Subcutaneous abdominal adipose tissue (tissue), 5 donors: ENCODE data around the gene SMIM35.
"Not testable (repeated sequence)": the region's sequence is repeated elsewhere in the genome, so short reads cannot be mapped to it uniquely, and the experiment has no call there.

Source experiments
- H3K27ac ChIP-seq: one replicate; pipeline ENCODE4 v1.7.0; 2013; ENCODE audit warnings: low read depth, mild to moderate bottlenecking, inconsistent platforms, low read length, moderate library complexity
- H3K27me3 ChIP-seq, 5 donors: one replicate each; pipeline ENCODE4 v1.7.0; 2013; ENCODE audit warnings: low read length in 5 of 5, inconsistent platforms in 1 of 5; ENCODE audit not compliant: control insufficient read depth in 5 of 5, insufficient read depth in 4 of 5
- H3K36me3 ChIP-seq, 5 donors: one replicate each; pipeline ENCODE4 v1.7.0; 2013; ENCODE audit warnings: low read length in 5 of 5; ENCODE audit not compliant: control insufficient read depth in 5 of 5, insufficient read depth in 5 of 5
- H3K4me1 ChIP-seq, 5 donors: one replicate each; pipeline ENCODE4 v1.7.0; 2013; ENCODE audit warnings: low read length in 5 of 5, mild to moderate bottlenecking in 3 of 5, moderate library complexity in 1 of 5; ENCODE audit not compliant: control insufficient read depth in 5 of 5, insufficient read depth in 5 of 5
- H3K4me3 ChIP-seq, 5 donors: one replicate each; pipeline ENCODE4 v1.7.0; 2013; ENCODE audit warnings: low read length in 5 of 5, low read depth in 1 of 5
- H3K9ac ChIP-seq, 5 donors: one replicate each; pipeline ENCODE4 v1.7.0; 2013; ENCODE audit warnings: low read length in 5 of 5, mild to moderate bottlenecking in 4 of 5, moderate library complexity in 3 of 5
- H3K9me3 ChIP-seq, 5 donors: one replicate each; pipeline ENCODE4 v1.7.0; 2013; ENCODE audit warnings: low read length in 5 of 5; ENCODE audit not compliant: control insufficient read depth in 5 of 5
- donor health status: healthy.
- donor health status: healthy.
- donor health status: healthy.
- donor health status: healthy.
- donor health status: healthy.

SMIM35 gene

DNA sequence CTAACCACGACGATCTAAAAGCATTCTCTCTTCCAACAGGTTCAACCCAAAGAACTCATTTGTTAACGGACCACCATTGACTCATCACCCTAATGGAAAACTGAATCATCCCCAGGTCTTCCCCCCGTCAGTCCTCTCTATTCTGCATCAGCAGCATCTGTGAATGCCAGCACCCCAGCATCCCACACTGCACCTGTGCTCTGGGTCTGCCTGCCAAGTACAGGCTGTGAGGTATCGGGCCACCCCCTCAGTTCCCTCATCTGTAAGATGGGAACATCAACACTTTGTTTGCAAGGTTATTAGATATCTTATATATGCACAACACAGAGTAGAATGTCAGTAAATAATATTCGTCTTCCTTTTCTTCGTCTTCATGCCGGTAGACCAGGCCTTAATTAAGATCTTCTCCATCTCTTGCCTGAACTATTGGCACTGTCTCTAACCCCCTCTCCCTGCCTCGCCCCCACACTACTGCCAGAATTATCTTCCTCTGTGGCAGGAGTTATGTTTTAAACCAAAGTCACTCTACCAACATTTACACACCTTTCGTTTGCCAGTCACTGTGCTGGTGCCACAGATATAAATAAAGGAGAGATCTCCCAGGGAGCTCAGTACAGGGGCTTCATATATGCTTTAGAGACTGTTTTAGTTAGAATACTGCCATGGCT is 17.7 kb downstream of the SMIM35 start:
- no peak overlapping the region for H3K4me3 ChIP-seq
- peaks cover 0 to 19% (median 7%) of the 10 kb centered on the region in 5 donors for H3K27me3 ChIP-seq
- no peak overlapping the region for H3K27ac ChIP-seq
- no peaks in the 10 kb centered on the region for H3K4me1 ChIP-seq
- no peaks in the 10 kb centered on the region for H3K36me3 ChIP-seq
- H3K9ac ChIP-seq, result no peak overlapping the region
- no peaks in the 10 kb centered on the region for H3K9me3 ChIP-seq

DNA sequence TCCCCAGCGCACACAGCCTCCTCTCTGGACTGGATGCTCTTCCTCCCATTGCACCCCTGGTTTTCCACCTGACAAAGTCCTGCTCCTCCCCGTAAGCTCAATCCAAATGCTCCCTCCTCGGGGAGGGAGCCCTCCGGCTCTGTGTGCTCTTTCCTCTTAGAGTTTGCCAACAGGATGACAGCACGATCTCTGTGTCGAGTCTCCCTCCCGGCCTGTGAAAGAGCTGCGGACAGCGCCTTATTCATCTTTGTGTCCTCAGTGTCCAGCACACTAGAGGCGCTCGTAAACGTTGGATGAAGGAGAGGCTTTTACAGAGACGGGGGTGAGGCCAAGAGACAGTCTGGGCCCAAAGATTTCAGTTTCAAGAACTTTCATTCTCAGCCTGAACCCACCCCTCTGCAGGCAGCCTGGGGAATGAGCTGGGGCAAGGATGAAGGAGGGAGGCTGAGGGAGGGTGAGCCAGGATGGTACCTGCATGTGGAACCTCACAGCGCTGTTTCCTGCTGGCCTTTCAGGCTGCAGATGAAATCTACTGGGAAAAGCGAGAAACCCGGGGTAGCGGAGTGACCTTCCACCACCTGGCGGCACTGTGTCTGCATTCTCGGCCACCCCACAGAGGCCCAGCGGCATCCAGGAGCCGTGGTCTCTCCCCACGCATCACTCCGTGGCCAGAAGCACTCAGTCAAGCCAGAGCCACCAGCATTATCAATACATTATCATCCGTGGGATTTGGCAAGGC is 18.4 kb downstream of the SMIM35 start:
- H3K4me3 ChIP-seq, result no peak overlapping the region
- H3K36me3 ChIP-seq, result no peaks in the 10 kb centered on the region
- peaks cover 0 to 19% (median 7%) of the 10 kb centered on the region in 5 donors for H3K27me3 ChIP-seq
- no peaks in the 10 kb centered on the region for H3K4me1 ChIP-seq
- no peak overlapping the region for H3K9ac ChIP-seq
- no peak overlapping the region for H3K27ac ChIP-seq
- no peaks in the 10 kb centered on the region for H3K9me3 ChIP-seq

- Histone ChIP-seq H3K4me3 (no peak overlapping the region), H3K4me1 (no peaks in the 10 kb centered on the region), H3K27me3 (peaks cover 0 to 19% (median 7%) of the 10 kb centered on the region in 5 donors), H3K27ac (no peak overlapping the region), H3K36me3 (no peaks in the 10 kb centered on the region), H3K9me3 (no peaks in the 10 kb centered on the region), H3K9ac (no peak overlapping the region)
Measured at GRCh38 chr11:118067006-118067405, 19.8 kb downstream of the SMIM35 start.

GRCh38 chr11:118065384-118065783 is 21.4 kb downstream of the SMIM35 start:
- H3K36me3 ChIP-seq, result no peaks in the 10 kb centered on the region

GRCh38 chr11:118064956-118065355 is 21.8 kb downstream of the SMIM35 start:
- Histone ChIP-seq H3K36me3 (no peaks in the 10 kb centered on the region), H3K27ac (no peak overlapping the region), H3K27me3 (peaks cover 0 to 16% (median 6%) of the 10 kb centered on the region in 5 donors), H3K9ac (no peak overlapping the region), H3K4me1 (peaks cover 0 to 14% (median 0%) of the 10 kb centered on the region in 5 donors), H3K9me3 (no peaks in the 10 kb centered on the region), H3K4me3 (no peak overlapping the region)

More at GRCh38 chr11:118065384-118065783, 21.4 kb downstream of the SMIM35 start:
- no peak overlapping the region for H3K9ac ChIP-seq
- H3K9me3 ChIP-seq, result no peaks in the 10 kb centered on the region
- no peak overlapping the region for H3K4me3 ChIP-seq
- no peak overlapping the region for H3K27ac ChIP-seq
- H3K4me1 ChIP-seq, result peaks cover 0 to 13% (median 0%) of the 10 kb centered on the region in 5 donors
- peaks cover 0 to 16% (median 6%) of the 10 kb centered on the region in 5 donors for H3K27me3 ChIP-seq

GRCh38 chr11:118062631-118063030 is 24.1 kb downstream of the SMIM35 start:
- not testable (repeated sequence) for H3K9me3 ChIP-seq, H3K27me3 ChIP-seq, H3K9ac ChIP-seq, H3K36me3 ChIP-seq, H3K27ac ChIP-seq, H3K4me3 ChIP-seq
- peaks cover 0 to 22% (median 0%) of the 10 kb centered on the region in 5 donors for H3K4me1 ChIP-seq

GRCh38 chr11:118062181-118062580 is 24.6 kb downstream of the SMIM35 start:
- H3K27me3 ChIP-seq, H3K36me3 ChIP-seq, H3K27ac ChIP-seq, H3K9ac ChIP-seq, H3K9me3 ChIP-seq, H3K4me3 ChIP-seq: not testable (repeated sequence)
- H3K4me1 ChIP-seq, result peaks cover 0 to 22% (median 0%) of the 10 kb centered on the region in 5 donors

DNA sequence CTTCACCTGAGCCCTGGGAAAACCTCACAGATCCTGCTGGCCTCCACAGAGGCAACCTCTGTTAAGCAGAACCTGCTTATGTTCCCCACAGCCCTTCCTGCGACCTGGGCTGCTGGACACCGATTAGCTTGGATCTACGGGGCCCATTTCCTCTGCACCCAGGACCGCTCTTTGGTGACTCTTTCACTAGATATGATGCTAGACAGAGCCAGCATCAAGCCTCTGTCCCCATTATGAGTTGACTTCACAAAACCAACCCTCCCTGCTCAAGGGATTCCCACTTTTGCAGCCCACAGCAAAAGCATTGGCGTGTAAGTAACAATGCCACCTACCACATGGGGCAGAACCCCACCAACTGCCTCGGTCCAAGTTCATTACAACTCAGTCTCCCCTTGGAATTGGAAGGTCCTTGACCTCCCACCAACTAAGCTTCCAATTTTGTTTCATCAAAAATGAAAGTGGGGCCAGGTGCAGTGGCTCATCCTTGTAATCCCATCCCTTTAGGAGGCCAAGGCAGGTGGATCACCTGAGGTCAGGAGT is 25.1 kb downstream of the SMIM35 start:
- H3K9me3 ChIP-seq, result no peaks in the 10 kb centered on the region
- H3K4me1 ChIP-seq, result peaks cover 0 to 22% (median 0%) of the 10 kb centered on the region in 5 donors
- H3K27me3 ChIP-seq, result peaks cover 0 to 3% (median 3%) of the 10 kb centered on the region in 5 donors
- no peaks in the 10 kb centered on the region for H3K36me3 ChIP-seq
- H3K9ac ChIP-seq, result no peak overlapping the region
- H3K4me3 ChIP-seq, result no peak overlapping the region
- no peak overlapping the region for H3K27ac ChIP-seq

DNA sequence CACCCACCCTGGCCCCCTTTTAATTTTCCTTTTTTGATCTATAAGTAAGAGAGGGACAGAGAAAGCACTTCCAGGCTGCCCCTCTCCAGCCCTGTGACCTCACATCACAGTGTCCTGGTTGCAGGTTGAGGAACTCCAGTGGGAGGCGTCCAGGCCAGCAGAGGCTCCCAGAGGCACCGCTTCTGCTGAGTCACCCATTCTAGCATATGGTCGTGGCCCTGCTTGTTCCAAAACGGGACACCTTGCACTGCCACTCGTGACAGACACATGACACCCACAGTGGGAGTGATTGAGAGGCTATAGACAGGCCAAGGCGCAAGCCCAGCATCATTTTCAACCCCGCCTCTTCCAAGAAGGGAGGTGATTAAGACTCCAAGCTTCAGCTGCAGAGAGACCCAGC is 25.9 kb downstream of the SMIM35 start:
- Histone ChIP-seq H3K27ac (no peak overlapping the region), H3K4me1 (peaks cover 0 to 22% (median 0%) of the 10 kb centered on the region in 5 donors), H3K36me3 (no peaks in the 10 kb centered on the region), H3K27me3 (peaks cover 0 to 3% (median 3%) of the 10 kb centered on the region in 5 donors), H3K4me3 (no peak overlapping the region), H3K9me3 (no peaks in the 10 kb centered on the region), H3K9ac (no peak overlapping the region)

GRCh38 chr11:118060081-118060661 is 26.6 kb downstream of the SMIM35 start:
- Histone ChIP-seq H3K9ac (no peak overlapping the region), H3K27me3 (peaks cover 0 to 3% (median 0%) of the 10 kb centered on the region in 5 donors), H3K4me3 (no peak overlapping the region), H3K36me3 (no peaks in the 10 kb centered on the region), H3K27ac (no peak overlapping the region), H3K4me1 (peaks cover 0 to 22% (median 0%) of the 10 kb centered on the region in 5 donors), H3K9me3 (no peaks in the 10 kb centered on the region)
